Right lobe of liver (tissue), 4 donors: ENCODE measurements around the gene LHPP.

ENCODE experiments used
- CTCF ChIP-seq, 4 donors: fragments of 200-600 bp in 3 of 4; fragments of 450-650 bp in 1 of 4; IDR thresholded peaks; one replicate each; pipeline versions ENCODE4 v1.5.1 to v1.8.0; 2016 to 2022; ENCODE audit warnings: antibody characterized with exemption in 4 of 4, mild to moderate bottlenecking in 2 of 4
- POLR2A ChIP-seq: fragments of 450-650 bp; IDR thresholded peaks from one replicate; pipeline ENCODE4 v1.6.1; 2017; ENCODE audit warnings: antibody characterized with exemption, mild to moderate bottlenecking
- donor health status: DM: no; HTN: no; CAD: no.
- donor health status: DM: no; HTN: no; CAD: no.
- donor health status: DM: no; HTN: yes; CAD: no.

GRCh38 chr10:124557648-124558338 lies 96.2 kb downstream of the LHPP start:
- TF ChIP-seq POLR2A (no peak), CTCF (IDR thresholded peaks at IDR 0.05) (no peak)
